HG03060 (cell line): ENCODE measurements around the gene TMEM178B.
"Not testable (repeated sequence)": the region's sequence is repeated elsewhere in the genome, so short reads cannot be mapped to it uniquely, and the experiment has no call there.

Experiments used
- ATAC-seq: cut with Tn5 transposase; IDR thresholded peaks from one replicate; pipeline ENCODE4 v1.9.1; 2021; ENCODE audit warnings: low read depth, moderate number of reproducible peaks; ENCODE audit not compliant: unreplicated experiment

TMEM178B gene

DNA sequence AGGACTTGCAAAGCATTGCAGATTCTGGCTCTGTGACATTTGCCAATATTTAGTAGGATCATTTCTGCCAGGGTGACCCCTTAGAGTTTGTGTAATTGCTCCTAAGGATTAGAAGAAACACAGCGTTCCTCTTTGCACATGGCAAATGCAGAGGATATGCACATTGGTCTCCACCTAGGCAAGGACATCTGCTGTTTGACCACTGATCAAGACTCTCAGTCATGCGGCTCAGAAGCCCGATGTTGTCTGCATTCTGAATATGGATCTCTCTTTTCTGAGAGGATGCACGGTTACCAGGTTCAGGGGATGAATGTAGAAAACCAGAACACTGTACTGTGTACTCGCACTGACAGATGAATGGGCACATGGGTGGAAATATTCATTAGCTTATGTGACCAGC, 296.8 kb downstream of the TMEM178B start:
- ATAC-seq: no peak

- ATAC-seq: no peak
Observed at GRCh38 chr7:141374425-141374824, 300.6 kb downstream of the TMEM178B start.

GRCh38 chr7:141375442-141375841, 301.6 kb downstream of the TMEM178B start:
- no peak for ATAC-seq

DNA sequence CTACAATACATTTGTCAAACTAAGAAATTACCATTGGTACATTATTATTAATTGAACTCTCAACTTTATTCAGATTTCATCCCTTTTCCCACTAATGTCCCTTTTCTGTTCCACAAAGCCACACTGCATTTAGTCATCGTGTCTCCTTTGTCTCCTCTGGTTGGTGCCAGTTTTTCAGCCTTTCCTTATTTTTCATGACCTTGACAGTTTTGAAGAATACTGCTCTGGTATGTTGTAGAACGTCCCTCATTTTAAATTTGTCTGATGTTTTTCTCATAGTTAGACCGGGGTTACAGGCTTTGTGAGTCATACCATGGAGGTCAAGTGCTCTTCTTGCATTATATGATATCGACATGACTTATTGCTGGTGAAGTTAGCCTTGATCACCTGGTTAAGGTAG, 304.0 kb downstream of the TMEM178B start:
- no peak for ATAC-seq

GRCh38 chr7:141378405-141378804, 304.5 kb downstream of the TMEM178B start:
- ATAC-seq: no peak

DNA sequence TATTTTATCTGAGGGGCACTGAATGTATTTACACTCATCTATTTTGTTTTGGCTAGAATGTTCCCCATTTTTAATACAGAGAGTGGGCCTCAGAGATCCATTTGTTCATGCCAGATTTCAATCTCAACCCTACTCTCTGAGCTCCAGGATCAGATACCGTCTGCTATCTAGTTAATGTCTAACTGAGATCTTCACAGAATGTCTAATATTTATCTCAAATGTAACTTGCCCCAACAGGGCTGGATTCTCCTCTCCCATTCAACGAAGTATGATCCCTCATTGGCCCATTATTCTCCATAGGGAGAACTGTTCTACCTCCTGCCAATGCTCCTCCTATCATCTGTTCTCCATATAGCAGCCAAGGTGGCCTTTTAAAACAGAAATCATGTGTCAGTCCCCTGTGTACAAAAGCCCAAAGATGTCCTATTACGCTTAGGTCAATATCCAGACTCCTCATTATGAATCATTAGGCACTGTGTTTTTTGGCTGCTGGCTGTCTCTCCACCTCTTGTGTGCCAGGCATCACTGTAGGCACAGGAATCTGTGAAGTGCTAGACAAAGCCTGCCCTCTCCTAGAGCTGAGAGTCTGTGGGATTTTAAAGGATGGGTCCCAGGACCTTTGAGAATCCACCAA, 308.0 kb downstream of the TMEM178B start:
- no peak for ATAC-seq

DNA sequence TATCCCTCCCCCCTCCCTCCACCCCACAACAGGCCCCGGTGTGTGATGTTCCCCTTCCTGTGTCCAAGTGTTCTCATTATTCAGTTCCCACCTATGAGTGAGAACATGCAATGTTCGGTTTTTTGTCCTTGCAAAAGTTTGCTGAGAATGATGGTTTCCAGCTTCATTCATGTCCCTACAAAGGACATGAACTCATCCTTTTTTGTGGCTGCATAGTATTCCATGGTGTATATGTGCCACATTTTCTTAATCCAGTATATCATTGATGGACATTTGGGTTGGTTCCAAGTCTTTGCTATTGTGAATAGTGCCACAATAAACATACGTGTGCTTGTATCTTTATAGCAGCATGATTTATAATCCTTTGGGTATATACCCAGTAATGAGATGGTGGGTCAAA, 309.5 kb downstream of the TMEM178B start:
- not testable (repeated sequence) for ATAC-seq

DNA sequence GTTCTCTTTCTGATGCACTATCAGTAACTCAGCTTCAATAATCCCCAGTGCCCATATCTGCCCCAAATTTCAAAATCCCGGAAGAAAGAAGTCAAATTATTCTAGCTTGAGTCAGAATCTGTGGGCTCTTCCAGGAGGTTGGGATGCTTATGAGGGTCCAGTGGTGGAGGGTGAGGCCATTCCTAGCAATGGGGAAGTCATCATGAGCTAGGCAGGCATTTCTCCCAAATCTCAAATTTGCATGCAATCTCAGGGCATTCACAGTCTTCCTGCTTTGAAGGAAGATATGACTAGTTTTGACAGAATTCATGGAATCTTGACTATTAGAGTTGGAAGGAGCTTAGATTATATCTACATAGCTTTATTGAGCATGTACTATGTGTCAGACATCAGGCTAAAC, 313.0 kb downstream of the TMEM178B start:
- ATAC-seq: no peak

DNA sequence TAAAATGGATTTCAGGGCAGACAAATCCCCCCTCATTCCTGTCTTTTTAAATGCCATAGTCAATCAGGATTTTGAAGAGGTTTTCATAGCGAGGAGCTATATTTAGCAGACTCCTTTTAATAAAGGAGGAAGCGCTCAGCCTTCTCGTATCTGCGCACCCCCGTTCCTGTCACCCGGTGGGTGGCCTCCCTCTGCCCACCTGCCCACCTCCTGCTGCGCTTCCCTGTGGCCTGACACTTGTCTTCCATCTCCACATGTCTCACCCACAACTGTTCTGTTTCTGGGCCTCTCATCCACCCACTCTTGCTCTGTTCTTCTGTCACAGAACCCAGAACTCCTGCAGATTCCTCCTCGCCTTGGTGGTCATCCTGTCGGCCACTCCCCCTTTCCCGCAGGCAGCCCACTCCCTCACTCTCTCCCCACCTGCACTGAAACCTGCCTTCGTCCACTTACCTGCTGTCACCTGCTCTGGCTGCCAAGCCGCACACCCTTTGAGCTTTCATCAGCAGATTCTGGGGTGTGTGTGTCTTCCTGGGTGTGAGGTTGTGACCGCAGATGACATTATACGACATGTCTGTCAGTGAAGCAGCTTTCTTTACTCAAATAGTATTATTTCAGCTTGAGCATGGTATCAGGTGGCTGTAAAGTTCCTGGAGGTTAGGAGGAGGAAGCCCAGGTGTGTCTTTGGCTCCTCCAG, 313.8 kb downstream of the TMEM178B start:
- ATAC-seq: no peak

GRCh38 chr7:141389140-141389796, 315.4 kb downstream of the TMEM178B start:
- no peak for ATAC-seq

- no peak for ATAC-seq
Observed at GRCh38 chr7:141390339-141390738, 316.5 kb downstream of the TMEM178B start.

GRCh38 chr7:141393056-141393455, 319.2 kb downstream of the TMEM178B start:
- no peak for ATAC-seq

DNA sequence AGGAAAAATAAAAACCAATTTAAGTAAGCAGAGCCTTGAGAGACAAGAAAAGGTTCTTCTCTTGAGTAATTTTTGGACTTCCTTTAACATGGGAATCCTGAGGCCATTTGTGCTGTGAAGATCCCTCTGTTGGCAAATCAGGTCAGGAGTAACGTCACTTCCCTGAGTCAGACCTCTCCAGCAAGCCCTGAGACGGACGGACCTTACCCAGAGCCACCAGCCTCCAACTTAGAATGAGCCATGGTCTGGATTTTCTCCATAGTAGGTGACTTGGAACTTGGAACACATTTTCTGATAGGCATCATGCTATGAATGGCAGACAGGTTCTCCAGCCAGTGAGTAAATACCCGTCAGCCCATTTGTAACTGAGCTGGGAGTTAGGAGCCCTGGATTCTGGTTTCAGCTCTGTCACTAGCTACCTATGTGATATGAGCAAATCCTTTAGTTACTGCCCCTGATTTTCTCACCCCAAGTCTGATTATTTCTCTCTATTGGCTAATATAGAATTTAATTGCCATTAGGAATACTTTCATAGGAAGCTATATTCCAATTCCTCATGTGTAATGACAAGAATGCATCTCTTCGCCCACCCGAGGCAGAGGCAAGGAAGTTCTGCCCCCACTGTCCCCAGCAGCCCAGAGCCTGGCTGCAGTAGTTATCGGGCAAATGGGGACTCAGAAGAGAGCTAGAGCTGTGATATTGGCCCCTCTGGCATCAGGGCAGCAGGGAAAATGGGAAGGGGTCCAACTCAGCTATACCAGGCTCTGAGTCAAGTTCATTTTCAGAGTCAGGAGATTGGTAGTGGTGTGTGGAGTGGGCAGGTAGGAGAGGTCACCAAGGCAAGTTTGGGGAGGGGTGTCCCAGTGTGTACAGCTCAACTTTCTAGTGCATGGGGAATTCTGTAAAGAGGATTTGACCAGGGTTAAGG, 323.6 kb downstream of the TMEM178B start:
- ATAC-seq: no peak

DNA sequence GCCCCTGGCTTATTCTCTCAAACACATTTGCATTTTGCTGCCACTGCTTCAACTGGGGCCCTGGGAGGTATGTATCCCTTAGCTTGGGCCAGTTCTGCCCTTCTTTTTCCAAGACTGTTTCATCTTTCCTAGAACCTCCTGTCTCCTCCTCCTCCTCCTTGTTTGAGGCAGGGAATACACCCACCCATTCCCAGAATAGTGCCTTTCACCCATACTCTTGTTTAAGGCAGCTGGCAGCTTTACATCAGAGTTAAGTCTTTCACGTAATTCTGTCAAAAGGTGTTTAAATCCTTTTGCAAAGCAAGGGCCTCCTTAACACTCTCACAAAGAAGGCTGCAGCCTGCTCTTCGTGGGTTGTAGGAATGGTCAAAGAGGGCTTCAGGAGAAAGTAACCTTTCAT, 326.5 kb downstream of the TMEM178B start:
- no peak for ATAC-seq

GRCh38 chr7:141402277-141402996, 328.6 kb downstream of the TMEM178B start:
- no peak for ATAC-seq

- not testable (repeated sequence) for ATAC-seq
Observed at GRCh38 chr7:141403846-141404245, 330.0 kb downstream of the TMEM178B start.

GRCh38 chr7:141406347-141406746, 332.5 kb downstream of the TMEM178B start:
- ATAC-seq: no peak

- ATAC-seq: no peak
Observed at GRCh38 chr7:141407893-141408292, 334.0 kb downstream of the TMEM178B start.

GRCh38 chr7:141408440-141408839, 334.6 kb downstream of the TMEM178B start:
- no peak for ATAC-seq

DNA sequence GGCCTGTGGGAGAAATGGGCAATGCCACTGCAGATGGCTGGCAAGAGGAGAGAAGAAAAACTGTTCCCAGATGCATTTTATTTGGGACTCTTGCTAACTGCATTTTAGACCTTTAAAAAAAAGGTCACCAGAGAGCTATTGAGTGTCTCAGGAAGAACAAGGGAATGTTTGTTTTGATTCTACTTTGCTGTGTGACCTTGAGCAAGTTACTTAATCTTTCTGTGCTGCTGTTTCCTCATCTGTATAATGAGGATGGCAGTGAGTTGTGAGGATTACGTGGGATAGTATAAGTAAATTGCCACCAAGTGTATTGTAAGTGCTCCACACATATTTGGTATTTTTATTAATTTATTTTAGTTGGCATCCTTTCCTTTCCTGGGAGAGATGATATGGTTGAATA, 335.4 kb downstream of the TMEM178B start:
- ATAC-seq: no peak
